ENCODE measurements around the gene MAGEB5. TPM values are rescaled to one million over a fixed set of nuclear protein-coding genes. Genes with fewer than 3 reads are reported as not detected.

The MAGEB5 gene
- not detected in 2 replicates for total RNA-seq

DNA sequence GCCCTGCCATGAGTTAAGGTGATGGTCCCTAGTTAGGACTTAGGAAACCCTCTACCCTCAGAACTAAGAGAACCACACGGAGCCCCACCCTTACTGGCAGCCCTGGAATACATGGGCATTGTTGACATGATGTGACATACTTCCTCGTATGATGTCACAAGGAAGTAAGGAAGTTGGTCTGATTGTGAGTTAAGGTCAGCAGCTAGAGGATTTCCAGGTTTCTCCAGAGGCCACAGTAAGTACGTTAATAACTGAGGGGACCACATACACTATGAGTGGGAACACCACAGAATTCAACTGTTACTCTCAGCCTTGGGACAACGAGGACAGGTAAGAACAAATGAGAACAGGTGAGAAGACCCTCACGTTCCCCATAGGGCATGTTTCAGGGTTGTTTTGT lies at the start of gene MAGEB5:
Gene MAGEB5, plus strand, starts transcription at position 301 of the 400 bp plus-strand sequence. CDS start 1,133 bp downstream, outside the sequence.

GRCh38 chrX:26192204-26192603 lies 23.8 kb upstream of the MAGEB5 start, which contains the start of gene MAGEB6:
Gene MAGEB6, plus strand, starts transcription at chrX:26192440. Its CDS starts 1,407 bp downstream, at chrX:26193847.

Other genes with a start within 250 kb of the MAGEB5 start
- gene MAGEB18, start 77.8 kb upstream of the MAGEB5 start, total RNA-seq: not detected in 2 replicates
- not detected in 2 replicates for gene MAGEB6B, start 55.6 kb upstream of the MAGEB5 start, total RNA-seq
- gene MAGEB6, start 23.7 kb upstream of the MAGEB5 start, total RNA-seq: not detected in 2 replicates